GM19395 (cell line): ENCODE results near the gene USP26.
"Not testable (repeated sequence)": the region's sequence is repeated elsewhere in the genome, so short reads cannot be mapped to it uniquely, and the experiment has no call there.

ENCODE experiments used
- ATAC-seq: cut with Tn5 transposase; IDR thresholded peaks from one replicate; pipeline ENCODE4 v1.9.1; 2021; ENCODE audit warnings: mild to moderate bottlenecking, moderate library complexity; ENCODE audit not compliant: unreplicated experiment

USP26 gene

GRCh38 chrX:133033010-133033409, 63.9 kb downstream of the USP26 start:
- ATAC-seq: no peak

GRCh38 chrX:133018229-133018628, 78.7 kb downstream of the USP26 start:
- no peak for ATAC-seq

GRCh38 chrX:133007458-133007857, 89.5 kb downstream of the USP26 start:
- ATAC-seq: no peak

- ATAC-seq: no peak
Measured at GRCh38 chrX:133005616-133006015, 91.3 kb downstream of the USP26 start.

- no peak for ATAC-seq
Measured at GRCh38 chrX:133005042-133005441, 91.9 kb downstream of the USP26 start.

GRCh38 chrX:132999209-132999608, 97.7 kb downstream of the USP26 start:
- ATAC-seq: no peak

- ATAC-seq: no peak
Measured at GRCh38 chrX:132990835-132991234, 106.1 kb downstream of the USP26 start.

GRCh38 chrX:132986556-132986955, 110.4 kb downstream of the USP26 start:
- ATAC-seq: no peak

- ATAC-seq: no peak
Measured at GRCh38 chrX:132984058-132984650, 112.8 kb downstream of the USP26 start.

- no peak for ATAC-seq
Measured at GRCh38 chrX:132983496-132983895, 113.4 kb downstream of the USP26 start.

GRCh38 chrX:132980035-132980434, 116.9 kb downstream of the USP26 start:
- ATAC-seq: not testable (repeated sequence)
